Chondrocyte (in vitro differentiated cells): ENCODE results near the gene CSNK1E. TPM values are rescaled to one million over a fixed set of nuclear protein-coding genes. Genes with fewer than 3 reads are reported as not detected.

ENCODE experiments used
- DNase-seq: peaks from one replicate; pipeline ENCODE4 v3.0.0; 2021; ENCODE audit warnings: mixed read lengths, low spot score
- H3K27ac Mint-ChIP-seq: one replicate; pipeline ENCODE4 v1.8.0; 2021; ENCODE audit warnings: mild to moderate bottlenecking, moderate library complexity, mixed read lengths; ENCODE audit not compliant: unreplicated experiment
- H3K27me3 Mint-ChIP-seq: 2 replicates; pipeline ENCODE4 v1.8.0; 2021; ENCODE audit warnings: low read depth, mixed read lengths
- H3K36me3 Mint-ChIP-seq: 2 replicates; pipeline ENCODE4 v1.8.0; 2021; ENCODE audit warnings: low read depth, mixed read lengths
- H3K4me1 Mint-ChIP-seq: 2 replicates; pipeline ENCODE4 v1.8.0; 2021; ENCODE audit warnings: low read depth, mild to moderate bottlenecking, mixed read lengths
- H3K4me3 Mint-ChIP-seq: one replicate; pipeline ENCODE4 v1.8.0; 2021; ENCODE audit warnings: mild to moderate bottlenecking, moderate library complexity, mixed read lengths; ENCODE audit not compliant: unreplicated experiment
- H3K9me3 Mint-ChIP-seq: 2 replicates; pipeline ENCODE4 v1.8.0; 2021; ENCODE audit warnings: low read depth, mixed read lengths
- total RNA-seq: library from RNA; stranded (reverse); gene quantifications from 3 replicates; pipeline ENCODE4 v1.2.1, GENCODE V29; 2021
- TF ChIP-seq, protein P1 (sequence below): fragments of 200-600 bp; sonication (generic); IDR thresholded peaks from 2 replicates; pipeline ENCODE4 v1.5.0; 2021; ENCODE audit warnings: antibody characterized with exemption, mild to moderate bottlenecking, moderate library complexity

The CSNK1E gene
- total RNA-seq, 1 donor from 2014 or later = 129 TPM

DNA sequence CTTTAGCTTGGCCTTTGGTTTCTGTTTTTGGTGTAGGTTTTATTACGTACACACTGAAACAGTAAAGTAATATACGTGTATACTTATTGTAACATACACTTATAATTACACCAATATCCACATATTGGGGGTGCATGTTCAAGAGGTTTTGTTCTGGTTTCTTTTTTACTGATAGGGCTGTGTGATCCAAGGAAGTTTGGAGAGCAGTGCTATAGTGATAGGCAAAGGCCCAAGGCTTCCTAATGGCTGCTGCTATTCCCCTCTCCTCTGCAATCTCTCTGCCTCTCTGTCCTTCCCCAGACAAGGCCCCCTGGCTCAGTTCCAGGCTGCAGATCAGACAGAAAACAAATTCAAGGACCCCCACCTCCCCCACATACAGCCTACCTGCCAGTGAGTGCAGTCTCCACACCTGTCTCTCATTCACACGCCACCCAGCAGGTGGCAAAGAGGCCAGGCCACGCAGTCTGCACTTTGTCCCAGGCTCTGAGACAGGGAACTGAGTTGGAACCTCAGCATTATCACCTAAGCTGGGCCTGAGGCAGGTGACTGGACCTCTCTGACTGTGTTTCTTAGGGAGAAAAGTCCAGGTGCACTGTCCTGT, 59.5 kb downstream of the CSNK1E start:
- Mint-ChIP-seq H3K27me3 (no peaks in the 10 kb centered on the region), H3K27ac (peak overlapping the region; percentile 92), H3K4me1 (peaks cover 58% of the 10 kb centered on the region), H3K36me3 (peaks cover 2% of the 10 kb centered on the region), H3K9me3 (no peaks in the 10 kb centered on the region), H3K4me3 (peak overlapping the region; percentile 48)
- TF ChIP-seq, protein P1, sequence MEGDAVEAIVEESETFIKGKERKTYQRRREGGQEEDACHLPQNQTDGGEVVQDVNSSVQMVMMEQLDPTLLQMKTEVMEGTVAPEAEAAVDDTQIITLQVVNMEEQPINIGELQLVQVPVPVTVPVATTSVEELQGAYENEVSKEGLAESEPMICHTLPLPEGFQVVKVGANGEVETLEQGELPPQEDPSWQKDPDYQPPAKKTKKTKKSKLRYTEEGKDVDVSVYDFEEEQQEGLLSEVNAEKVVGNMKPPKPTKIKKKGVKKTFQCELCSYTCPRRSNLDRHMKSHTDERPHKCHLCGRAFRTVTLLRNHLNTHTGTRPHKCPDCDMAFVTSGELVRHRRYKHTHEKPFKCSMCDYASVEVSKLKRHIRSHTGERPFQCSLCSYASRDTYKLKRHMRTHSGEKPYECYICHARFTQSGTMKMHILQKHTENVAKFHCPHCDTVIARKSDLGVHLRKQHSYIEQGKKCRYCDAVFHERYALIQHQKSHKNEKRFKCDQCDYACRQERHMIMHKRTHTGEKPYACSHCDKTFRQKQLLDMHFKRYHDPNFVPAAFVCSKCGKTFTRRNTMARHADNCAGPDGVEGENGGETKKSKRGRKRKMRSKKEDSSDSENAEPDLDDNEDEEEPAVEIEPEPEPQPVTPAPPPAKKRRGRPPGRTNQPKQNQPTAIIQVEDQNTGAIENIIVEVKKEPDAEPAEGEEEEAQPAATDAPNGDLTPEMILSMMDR = no peak
- DNase-seq = no peak

DNA sequence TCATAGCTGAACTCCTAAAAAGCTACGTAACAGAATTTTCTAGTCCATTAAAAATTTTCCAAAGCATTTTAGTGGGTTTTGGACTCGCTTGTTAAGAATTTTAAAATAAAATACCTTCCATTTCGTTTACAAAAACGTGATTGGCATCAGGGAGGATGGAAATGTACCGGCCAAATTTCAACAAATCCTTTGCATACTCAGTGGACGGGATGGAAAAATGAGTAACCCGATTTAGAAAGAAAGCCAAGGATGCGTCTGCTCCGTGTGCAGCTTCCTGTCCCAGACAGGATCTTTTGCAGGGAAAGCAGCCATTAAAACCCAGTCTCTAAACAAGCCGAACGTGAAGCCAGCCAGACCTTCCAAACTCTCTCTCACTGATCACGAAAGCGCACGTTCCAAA, 60.1 kb downstream of the CSNK1E start:
- H3K9me3 Mint-ChIP-seq = no peaks in the 10 kb centered on the region
- H3K27me3 Mint-ChIP-seq = no peaks in the 10 kb centered on the region
- peak overlapping the region; percentile 48 for H3K4me3 Mint-ChIP-seq
- peaks cover 2% of the 10 kb centered on the region for H3K36me3 Mint-ChIP-seq
- no peak for DNase-seq
- peak overlapping the region; percentile 92 for H3K27ac Mint-ChIP-seq
- H3K4me1 Mint-ChIP-seq = peaks cover 55% of the 10 kb centered on the region
- TF ChIP-seq, protein P1 = no peak

DNA sequence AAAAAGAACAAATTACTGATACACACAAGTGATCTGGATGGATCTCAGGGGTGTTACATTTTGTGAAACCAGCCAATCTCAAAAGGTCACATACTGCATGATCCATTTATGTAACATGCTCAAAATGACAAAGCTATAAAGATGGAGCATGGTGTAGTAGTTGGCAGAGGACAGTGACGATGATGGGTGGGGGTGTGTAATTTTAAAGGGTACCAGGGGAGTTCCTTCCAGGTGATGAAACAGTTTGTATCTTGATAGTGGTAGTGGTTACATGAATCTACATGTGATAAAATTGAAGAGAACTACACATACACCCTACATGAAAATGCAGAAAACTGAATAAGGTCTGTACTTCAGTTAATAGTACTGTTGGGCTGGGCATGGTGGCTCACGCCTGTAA, 61.5 kb downstream of the CSNK1E start:
- no peaks in the 10 kb centered on the region for H3K9me3 Mint-ChIP-seq
- TF ChIP-seq, protein P1 = no peak
- peak overlapping the region; percentile 50 for H3K27ac Mint-ChIP-seq
- H3K36me3 Mint-ChIP-seq = peaks cover 2% of the 10 kb centered on the region
- no peak overlapping the region for H3K4me3 Mint-ChIP-seq
- no peak for DNase-seq
- H3K27me3 Mint-ChIP-seq = no peaks in the 10 kb centered on the region
- peaks cover 43% of the 10 kb centered on the region for H3K4me1 Mint-ChIP-seq

DNA sequence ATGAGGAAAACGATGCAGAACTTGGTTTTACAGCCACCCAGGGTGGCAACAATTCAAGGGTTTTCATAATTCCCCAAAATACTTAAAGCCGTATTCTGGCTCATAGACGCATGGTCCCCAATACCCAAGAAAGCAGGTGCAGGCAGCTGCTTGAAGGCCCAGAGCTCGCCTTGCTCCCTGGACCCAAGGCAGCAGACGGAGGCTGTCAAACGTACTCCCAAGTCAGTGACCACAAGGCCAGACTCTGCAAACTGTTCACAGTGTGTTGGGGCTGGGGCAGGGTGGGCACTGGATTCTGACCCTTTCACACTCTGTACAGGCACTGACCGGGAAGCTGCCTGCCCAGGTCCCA, 65.9 kb downstream of the CSNK1E start:
- no peaks in the 10 kb centered on the region for H3K9me3 Mint-ChIP-seq
- no peak for DNase-seq
- TF ChIP-seq, protein P1 = no peak
- H3K36me3 Mint-ChIP-seq = peaks cover 10% of the 10 kb centered on the region
- H3K27me3 Mint-ChIP-seq = no peaks in the 10 kb centered on the region
- H3K27ac Mint-ChIP-seq = no peak overlapping the region
- H3K4me1 Mint-ChIP-seq = peaks cover 20% of the 10 kb centered on the region
- H3K4me3 Mint-ChIP-seq = no peak overlapping the region

DNA sequence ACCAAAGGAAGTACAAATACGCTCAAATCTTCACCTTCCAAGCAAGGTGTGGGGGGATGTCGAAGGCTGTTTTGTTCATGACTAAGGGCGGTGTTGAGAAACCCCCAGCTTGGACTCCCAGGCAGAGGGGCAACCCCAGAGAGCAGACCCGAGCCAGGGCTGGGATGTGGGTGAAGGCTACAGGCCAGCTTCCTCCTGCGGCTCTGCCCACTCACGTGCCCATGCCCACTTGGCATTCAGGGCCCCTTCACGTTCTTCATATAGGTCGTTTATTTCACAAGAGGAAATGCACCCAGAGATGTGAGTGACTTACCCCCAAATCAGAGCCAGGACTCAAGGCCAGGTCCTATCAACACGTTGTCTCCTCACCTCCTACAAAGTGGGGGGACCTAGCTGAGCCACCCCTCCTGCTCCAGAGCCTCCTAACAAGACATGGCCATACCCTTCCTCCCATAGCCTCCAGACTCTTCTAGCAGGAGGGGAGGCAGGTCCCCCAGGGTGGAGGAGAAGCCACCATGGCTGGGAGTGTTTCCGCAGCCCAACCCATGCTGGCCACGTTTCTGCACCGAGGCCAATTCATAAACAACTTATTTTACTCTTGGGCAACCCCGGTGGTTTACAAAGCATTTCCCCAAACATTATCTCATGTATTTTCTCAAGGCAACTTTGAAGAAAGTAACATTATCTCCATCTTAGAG, 66.4 kb downstream of the CSNK1E start:
- DNase-seq = no peak
- Mint-ChIP-seq H3K4me3 (no peak overlapping the region), H3K4me1 (peaks cover 17% of the 10 kb centered on the region), H3K9me3 (no peaks in the 10 kb centered on the region), H3K27ac (peak overlapping the region; percentile 27), H3K36me3 (peaks cover 10% of the 10 kb centered on the region), H3K27me3 (no peaks in the 10 kb centered on the region)
- TF ChIP-seq, protein P1 = no peak
